Natural killer cell (primary cell): ENCODE data around the gene MAST4. TPM values are rescaled to one million over a fixed set of nuclear protein-coding genes. Genes with fewer than 3 reads are reported as not detected.

Experiments used
- ATAC-seq, 3 donors: fragments of 150-1000 bp in 2 of 3; fragments of 200-7000 bp in 1 of 3; cut with Tn5 transposase; 1 replicate in 1 of 3; 2 replicates in 2 of 3; pipeline ENCODE4 v1.10.0; 2021; ENCODE audit warnings: mild to moderate bottlenecking in 2 of 3, moderate library complexity in 2 of 3
- DNase-seq, 2 donors: peaks; one replicate each; pipeline versions ENCODE4 v3.0.0 to v3.0.0-alpha.2; 2013 to 2021; ENCODE audit warnings: mixed read lengths in 1 of 2
- H3K27ac ChIP-seq: one replicate; pipeline ENCODE4 v1.5.1; 2013; ENCODE audit warnings: mild to moderate bottlenecking, low read length
- H3K27me3 ChIP-seq: one replicate; pipeline ENCODE4 v1.6.1; 2013; ENCODE audit warnings: low read length; ENCODE audit not compliant: control insufficient read depth, insufficient read depth
- H3K36me3 ChIP-seq: one replicate; pipeline ENCODE4 v1.6.1; 2013; ENCODE audit warnings: low read length; ENCODE audit not compliant: control insufficient read depth, insufficient read depth
- H3K4me1 ChIP-seq: one replicate; pipeline ENCODE4 v1.6.1; 2013; ENCODE audit warnings: low read length; ENCODE audit not compliant: control insufficient read depth, insufficient read depth
- H3K4me3 ChIP-seq: one replicate; pipeline ENCODE4 v1.5.1; 2013; ENCODE audit warnings: low read length
- H3K9me3 ChIP-seq: one replicate; pipeline ENCODE4 v1.6.1; 2013; ENCODE audit warnings: low read length; ENCODE audit not compliant: control insufficient read depth, insufficient read depth
- H3K27ac Mint-ChIP-seq, 2 donors: one replicate each; pipeline ENCODE4 v1.8.0; 2022; ENCODE audit warnings: mild to moderate bottlenecking in 2 of 2, mixed read lengths in 2 of 2, moderate library complexity in 1 of 2
- H3K27me3 Mint-ChIP-seq, 2 donors: one replicate each; pipeline ENCODE4 v1.8.0; 2022; ENCODE audit warnings: low read depth in 2 of 2, mixed read lengths in 2 of 2
- H3K36me3 Mint-ChIP-seq: one replicate; pipeline ENCODE4 v1.8.0; 2022; ENCODE audit warnings: mixed read lengths
- H3K4me1 Mint-ChIP-seq, 2 donors: one replicate each; pipeline ENCODE4 v1.8.0; 2022; ENCODE audit warnings: mixed read lengths in 2 of 2
- H3K4me3 Mint-ChIP-seq: one replicate; pipeline ENCODE4 v1.8.0; 2022; ENCODE audit warnings: mild to moderate bottlenecking, moderate library complexity, mixed read lengths
- H3K9me3 Mint-ChIP-seq, 2 donors: one replicate each; pipeline ENCODE4 v1.8.0; 2022; ENCODE audit warnings: mixed read lengths in 2 of 2
- CTCF ChIP-seq: fragments of 200-600 bp; IDR thresholded peaks from one replicate; pipeline ENCODE4 v1.8.0; 2022; ENCODE audit warnings: antibody characterized with exemption
- WGBS: methylation state at CpG from one replicate; pipeline ENCODE4 v1.1.7; 2013; ENCODE audit warnings: missing lambda C conversion rate; ENCODE audit not compliant: insufficient coverage; 5-methylcytosine and 5-hydroxymethylcytosine counted together
- intact Hi-C: fragments of 100-400 bp; cut with micrococcal nuclease; formaldehyde crosslinking; loops from one replicate; pipeline ENCODE4 v1.14.2; 2022
- total RNA-seq, 4 donors: library from RNA; stranded (reverse); fragments of 120-200 nt in 1 of 4; gene quantifications; one replicate each; pipeline versions ENCODE4 v1.2.3 to v1.2.4, GENCODE V29; 2013 to 2022

Gene MAST4
- total RNA-seq, 3 donors from 2014 or later (not counting 1 experiment from before 2014, with no cell fraction given), result 6.5 to 14.1 (median 12.7) TPM

DNA sequence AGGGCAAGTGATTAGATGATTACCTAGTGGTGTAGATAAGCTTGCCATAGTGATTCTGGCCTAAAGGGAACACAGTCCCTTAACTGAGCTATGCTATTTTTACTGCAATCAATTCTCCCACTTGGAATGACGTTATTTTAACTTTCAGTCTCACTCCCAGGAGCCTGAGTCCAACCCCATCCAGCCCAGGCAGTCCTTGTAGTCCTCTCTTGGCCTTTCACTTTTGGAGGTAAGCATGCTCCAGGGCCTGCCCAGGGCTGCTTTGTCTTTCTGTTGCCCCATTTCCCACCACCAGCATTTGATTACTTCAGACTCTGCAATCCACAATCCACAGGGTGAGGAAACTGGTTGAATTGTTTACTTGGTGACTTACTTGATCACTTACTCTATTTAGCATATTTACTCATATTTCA lies 367.4 kb downstream of the MAST4 start:
- no peak overlapping the region for H3K27ac Mint-ChIP-seq
- Histone ChIP-seq H3K27me3 (no peaks in the 10 kb centered on the region), H3K27ac (no peak overlapping the region), H3K36me3 (no peaks in the 10 kb centered on the region), H3K4me1 (no peaks in the 10 kb centered on the region), H3K4me3 (no peak overlapping the region), H3K9me3 (no peaks in the 10 kb centered on the region)
- no peaks in the 10 kb centered on the region for H3K4me1 Mint-ChIP-seq
- no peaks in the 10 kb centered on the region for H3K36me3 Mint-ChIP-seq
- no peaks in the 10 kb centered on the region for H3K9me3 Mint-ChIP-seq
- ATAC-seq (no peak), DNase-seq (no peak)
- TF ChIP-seq CTCF, result no peak
- 77% methylated on average over 1 of the region's 1 CpG for WGBS
- intact Hi-C loops, result no loop called here
- H3K4me3 Mint-ChIP-seq, result no peak overlapping the region
- no peaks in the 10 kb centered on the region for H3K27me3 Mint-ChIP-seq

- Mint-ChIP-seq H3K9me3 (no peaks in the 10 kb centered on the region), H3K36me3 (no peaks in the 10 kb centered on the region), H3K27me3 (peaks cover 0 to 7% of the 10 kb centered on the region in 2 donors), H3K27ac (no peak overlapping the region), H3K4me3 (no peak overlapping the region), H3K4me1 (no peaks in the 10 kb centered on the region)
- no peak overlapping the region for H3K4me3 ChIP-seq
- TF ChIP-seq CTCF, result no peak
- H3K27ac ChIP-seq, result no peak overlapping the region
- intact Hi-C loops, result no loop called here
- no peak for DNase-seq
- H3K9me3 ChIP-seq, result no peaks in the 10 kb centered on the region
- no peaks in the 10 kb centered on the region for H3K36me3 ChIP-seq
- H3K27me3 ChIP-seq, result no peaks in the 10 kb centered on the region
- no peak for ATAC-seq
- no peaks in the 10 kb centered on the region for H3K4me1 ChIP-seq
Measured at GRCh38 chr5:66966439-66966838, 370.2 kb downstream of the MAST4 start.

DNA sequence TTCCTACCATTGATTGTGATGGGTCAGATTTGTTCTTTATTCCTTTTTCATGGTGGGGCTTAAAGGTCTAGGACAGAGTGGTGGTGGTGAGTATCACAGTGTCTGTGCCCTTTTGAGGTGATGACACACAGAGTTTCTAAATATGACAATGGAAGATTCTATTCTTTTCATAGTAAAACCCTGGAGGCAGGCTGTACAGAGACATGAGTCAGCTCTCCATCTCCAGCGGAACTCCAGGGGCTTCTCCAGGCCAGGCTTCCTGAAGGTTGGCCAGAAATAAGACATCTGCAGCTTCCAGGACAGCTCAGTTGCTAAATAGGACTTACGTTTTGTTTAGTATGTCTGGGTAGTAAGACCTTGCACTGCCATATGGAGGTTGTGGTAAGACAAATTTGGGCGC lies 370.9 kb downstream of the MAST4 start:
- no peak overlapping the region for H3K4me3 ChIP-seq
- no peaks in the 10 kb centered on the region for H3K36me3 ChIP-seq
- intact Hi-C loops, result no loop called here
- H3K9me3 ChIP-seq, result no peaks in the 10 kb centered on the region
- H3K9me3 Mint-ChIP-seq, result no peaks in the 10 kb centered on the region
- H3K27me3 Mint-ChIP-seq, result peaks cover 0 to 7% of the 10 kb centered on the region in 2 donors
- no peaks in the 10 kb centered on the region for H3K36me3 Mint-ChIP-seq
- H3K27ac ChIP-seq, result no peak overlapping the region
- WGBS, result 94% methylated on average over 3 of the region's 3 CpGs
- no peaks in the 10 kb centered on the region for H3K27me3 ChIP-seq
- DNase-seq (no peak), ATAC-seq (no peak)
- no peak overlapping the region for H3K27ac Mint-ChIP-seq
- no peaks in the 10 kb centered on the region for H3K4me1 ChIP-seq
- no peak for TF ChIP-seq CTCF
- H3K4me3 Mint-ChIP-seq, result no peak overlapping the region
- H3K4me1 Mint-ChIP-seq, result no peaks in the 10 kb centered on the region

GRCh38 chr5:66967826-66968262 lies 371.7 kb downstream of the MAST4 start:
- WGBS, result 88% methylated on average over 4 of the region's 4 CpGs
- no peaks in the 10 kb centered on the region for H3K27me3 ChIP-seq
- Mint-ChIP-seq H3K27ac (no peak overlapping the region), H3K4me3 (no peak overlapping the region), H3K27me3 (peaks cover 5 to 7% of the 10 kb centered on the region in 2 donors), H3K9me3 (no peaks in the 10 kb centered on the region), H3K36me3 (no peaks in the 10 kb centered on the region), H3K4me1 (no peaks in the 10 kb centered on the region)
- H3K4me3 ChIP-seq, result no peak overlapping the region
- TF ChIP-seq CTCF, result no peak
- intact Hi-C loops, result no loop called here
- DNase-seq (no peak), ATAC-seq (no peak)
- H3K4me1 ChIP-seq, result no peaks in the 10 kb centered on the region
- no peak overlapping the region for H3K27ac ChIP-seq
- H3K36me3 ChIP-seq, result no peaks in the 10 kb centered on the region
- no peaks in the 10 kb centered on the region for H3K9me3 ChIP-seq
